K562 (cell line): ENCODE results near the gene TSPAN16. TPM values are rescaled to one million over a fixed set of nuclear protein-coding genes. Genes with fewer than 3 reads are reported as not detected.

Experiments used
- ARID1B ChIP-seq: fragments of 450-650 bp; IDR thresholded peaks from 2 replicates; pipeline ENCODE4 v1.6.1; 2016; ENCODE audit warnings: antibody characterized with exemption, mild to moderate bottlenecking, inconsistent platforms
- BRD4 ChIP-seq: fragments of 200-600 bp; sonication (generic); IDR thresholded peaks from 2 replicates; pipeline ENCODE4 v1.6.1; 2017; ENCODE audit warnings: inconsistent platforms
- CBX5 ChIP-seq: IDR thresholded peaks from 2 replicates; pipeline ENCODE4 v1.6.1; 2014; ENCODE audit warnings: low read depth, borderline replicate concordance
- CBX8 ChIP-seq: fragments of 200-600 bp; sonication (generic); IDR thresholded peaks from 2 replicates; pipeline ENCODE4 v1.6.1; 2012; ENCODE audit warnings: borderline replicate concordance, mixed run types, low read depth, mild to moderate bottlenecking, moderate library complexity, mixed read lengths, low read length, control low read depth, inconsistent platforms; ENCODE audit not compliant: poor library complexity, severe bottlenecking; ENCODE audit errors: extremely low read depth
- CSDE1 ChIP-seq, 2 experiments: fragments of 450-650 bp; IDR thresholded peaks; 2 replicates each; pipeline ENCODE4 v1.6.1; 2016; ENCODE audit warnings: mild to moderate bottlenecking in 1 of 2
- DDX20 ChIP-seq: fragments of 450-650 bp; IDR thresholded peaks from 2 replicates; pipeline ENCODE4 v1.6.1; 2016; ENCODE audit warnings: missing genetic modification characterization, low read depth, mild to moderate bottlenecking, missing compliant biosample characterization, moderate library complexity
- ESRRA ChIP-seq: fragments of 450-650 bp; IDR thresholded peaks from 2 replicates; pipeline ENCODE4 v1.6.1; 2014; ENCODE audit warnings: low read depth, mild to moderate bottlenecking, moderate library complexity, borderline replicate concordance
- ESRRB ChIP-seq: fragments of 250-450 bp; sonication (Bioruptor Pico); IDR thresholded peaks from 2 replicates; pipeline ENCODE4 v1.5.0; 2020; ENCODE audit warnings: mild to moderate bottlenecking, moderate library complexity, borderline replicate concordance
- GTF2E2 ChIP-seq: fragments of 200-800 bp; sonication (Bioruptor generic); IDR thresholded peaks from 2 replicates; pipeline ENCODE4 v1.6.1; 2016; ENCODE audit warnings: missing genetic modification characterization, missing compliant biosample characterization
- HMG20A ChIP-seq: fragments of 450-650 bp; formaldehyde crosslinking; conservative IDR thresholded peaks from 2 replicates; pipeline ENCODE4 v1.4.0; 2020; ENCODE audit warnings: mild to moderate bottlenecking, mixed read lengths
- MED1 ChIP-seq: sonication (generic); formaldehyde crosslinking; IDR thresholded peaks from 2 replicates; pipeline ENCODE4 v1.8.1; 2023; ENCODE audit warnings: missing genetic modification reagents, borderline replicate concordance
- MTF1 ChIP-seq: fragments of 250-450 bp; sonication (Bioruptor Pico); IDR thresholded peaks from 2 replicates; pipeline ENCODE4 v1.9.0; 2021; ENCODE audit warnings: moderate library complexity, mild to moderate bottlenecking, inconsistent platforms, borderline replicate concordance
- PHB ChIP-seq: fragments of 250-450 bp; sonication (Bioruptor Pico); IDR thresholded peaks from 2 replicates; pipeline ENCODE4 v1.5.0; 2021
- PTRF ChIP-seq: fragments of 450-650 bp; IDR thresholded peaks from 2 replicates; pipeline ENCODE4 v1.6.1; 2016; ENCODE audit warnings: mild to moderate bottlenecking, missing genetic modification characterization, missing compliant biosample characterization
- SAFB ChIP-seq: fragments of 200-400 bp; formaldehyde crosslinking; IDR thresholded peaks from 2 replicates; pipeline ENCODE4 v1.6.1; 2017; ENCODE audit warnings: low read depth, low read length, borderline replicate concordance
- TCF7L2 ChIP-seq: fragments of 150-350 bp; IDR thresholded peaks from 2 replicates; pipeline ENCODE4 v1.6.1; 2016; ENCODE audit warnings: low read depth, mild to moderate bottlenecking, low read length, moderate library complexity
- TRIM28 ChIP-seq: fragments of 450-650 bp; IDR thresholded peaks from 2 replicates; pipeline ENCODE4 v1.6.1; 2017
- ZNF121 ChIP-seq: sonication (generic); formaldehyde crosslinking; conservative IDR thresholded peaks from 2 replicates; pipeline ENCODE4 v1.8.0; 2022; ENCODE audit warnings: missing genetic modification reagents
- polyA plus RNA-seq, 8 experiments: library from polyadenylated mRNA; depleted of rRNA in 4 of 8; stranded (reverse) in 5 of 8; unstranded in 3 of 8; fragments of >200 nt; fragmentation: Nextera tagmentation in 2 of 8; fragmentation: Illumina TruSeq in 1 of 8; extraction: Ambion mirVana in 2 of 8; extraction: Trizol in 1 of 8; gene quantifications; 2 replicates each; pipeline versions ENCODE4 v1.2.1 to v1.2.3, GENCODE V29; 2011 to 2014; ENCODE audit warnings: inconsistent platforms in 1 of 8, missing spikeins in 1 of 8
- total RNA-seq, 7 experiments: library from RNA; depleted of rRNA in 6 of 7; stranded (reverse); fragments of >200 nt in 6 of 7; fragmentation: Illumina TruSeq in 2 of 7; extraction: Trizol in 2 of 7; gene quantifications; 2 replicates each; pipeline versions ENCODE4 v1.2.1 to v1.2.3, GENCODE V29; 2011 to 2021; ENCODE audit warnings: low replicate concordance in 1 of 7
- TF ChIP-seq, protein P1 (sequence below): fragments of 250-450 bp; sonication (Bioruptor Pico); IDR thresholded peaks from 2 replicates; pipeline ENCODE4 v1.8.0; 2022; ENCODE audit warnings: moderate library complexity, mild to moderate bottlenecking, inconsistent platforms
- TF ChIP-seq, protein P2 (sequence below): fragments of 150-350 bp; conservative IDR thresholded peaks from 2 replicates; pipeline ENCODE4 v1.6.1; 2014; ENCODE audit warnings: low read length
- TF ChIP-seq, protein P3 (sequence below): sonication (generic); formaldehyde crosslinking; IDR thresholded peaks from 2 replicates; pipeline ENCODE4 v1.9.0; 2022; ENCODE audit warnings: mild to moderate bottlenecking, missing genetic modification reagents
- TF ChIP-seq, protein P4 (sequence below): fragments of 250-450 bp; sonication (Bioruptor Pico); IDR thresholded peaks from 2 replicates; pipeline ENCODE4 v1.5.1; 2021; ENCODE audit warnings: mild to moderate bottlenecking
- TF ChIP-seq, protein P5 (sequence below): fragments of 250-450 bp; sonication (Bioruptor Pico); IDR thresholded peaks from 2 replicates; pipeline ENCODE4 v1.4.0; 2020; ENCODE audit warnings: borderline replicate concordance

Gene TSPAN16
- total and polyA plus RNA-seq, 9 of the 15 experiments (the other 6 are each of a cell fraction or from before 2014, with no cell fraction given) = not detected

DNA sequence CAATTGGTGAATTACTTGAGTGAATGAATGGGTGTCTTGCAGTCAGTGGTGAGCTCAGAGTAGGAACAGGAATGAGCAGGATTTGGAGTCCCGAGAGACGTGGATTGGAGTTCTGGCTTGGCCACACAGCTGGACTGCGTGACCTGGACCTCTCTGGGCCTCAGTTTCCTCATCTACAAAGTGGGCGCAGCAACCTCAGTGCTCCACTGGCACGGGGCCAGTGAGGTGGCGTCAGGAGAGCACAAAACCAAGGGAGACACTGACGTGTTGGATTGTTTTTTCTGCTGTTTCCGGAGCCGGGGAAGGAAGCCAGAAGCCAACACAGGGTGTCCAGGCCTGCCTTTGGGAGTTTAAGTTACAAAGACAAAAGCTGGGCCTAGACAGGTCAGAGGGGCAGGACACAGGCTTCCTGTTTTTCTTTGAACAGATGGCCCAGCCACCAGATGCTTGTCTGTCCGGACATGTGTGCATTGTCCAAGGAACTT, 27.1 kb upstream of the TSPAN16 start (continued):
- TF ChIP-seq, protein P1, sequence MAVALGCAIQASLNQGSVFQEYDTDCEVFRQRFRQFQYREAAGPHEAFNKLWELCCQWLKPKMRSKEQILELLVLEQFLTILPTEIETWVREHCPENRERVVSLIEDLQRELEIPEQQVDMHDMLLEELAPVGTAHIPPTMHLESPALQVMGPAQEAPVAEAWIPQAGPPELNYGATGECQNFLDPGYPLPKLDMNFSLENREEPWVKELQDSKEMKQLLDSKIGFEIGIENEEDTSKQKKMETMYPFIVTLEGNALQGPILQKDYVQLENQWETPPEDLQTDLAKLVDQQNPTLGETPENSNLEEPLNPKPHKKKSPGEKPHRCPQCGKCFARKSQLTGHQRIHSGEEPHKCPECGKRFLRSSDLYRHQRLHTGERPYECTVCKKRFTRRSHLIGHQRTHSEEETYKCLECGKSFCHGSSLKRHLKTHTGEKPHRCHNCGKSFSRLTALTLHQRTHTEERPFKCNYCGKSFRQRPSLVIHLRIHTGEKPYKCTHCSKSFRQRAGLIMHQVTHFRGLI (CRISPR knock-in tag) = no peak
- TF ChIP-seq ZNF121 (CRISPR knock-in tag) (peak; percentile 63), ARID1B (peak; percentile 76), CSDE1 (IDR thresholded peaks at IDR 0.05) (no peak), TRIM28 (no peak), PTRF (tag) (no peak), SAFB (no peak), CBX5 (no peak), DDX20 (tag) (no peak), MED1 (no peak), ESRRA (peak; percentile 34; the same call in 1 of the 2 replicates), CBX8 (no peak), TCF7L2 (no peak), PHB (CRISPR knock-in tag) (no peak), MTF1 (CRISPR knock-in tag) (no peak), GTF2E2 (tag) (no peak), BRD4 (no peak), ESRRB (CRISPR knock-in tag) (no peak), HMG20A (no peak)
- TF ChIP-seq, protein P2, sequence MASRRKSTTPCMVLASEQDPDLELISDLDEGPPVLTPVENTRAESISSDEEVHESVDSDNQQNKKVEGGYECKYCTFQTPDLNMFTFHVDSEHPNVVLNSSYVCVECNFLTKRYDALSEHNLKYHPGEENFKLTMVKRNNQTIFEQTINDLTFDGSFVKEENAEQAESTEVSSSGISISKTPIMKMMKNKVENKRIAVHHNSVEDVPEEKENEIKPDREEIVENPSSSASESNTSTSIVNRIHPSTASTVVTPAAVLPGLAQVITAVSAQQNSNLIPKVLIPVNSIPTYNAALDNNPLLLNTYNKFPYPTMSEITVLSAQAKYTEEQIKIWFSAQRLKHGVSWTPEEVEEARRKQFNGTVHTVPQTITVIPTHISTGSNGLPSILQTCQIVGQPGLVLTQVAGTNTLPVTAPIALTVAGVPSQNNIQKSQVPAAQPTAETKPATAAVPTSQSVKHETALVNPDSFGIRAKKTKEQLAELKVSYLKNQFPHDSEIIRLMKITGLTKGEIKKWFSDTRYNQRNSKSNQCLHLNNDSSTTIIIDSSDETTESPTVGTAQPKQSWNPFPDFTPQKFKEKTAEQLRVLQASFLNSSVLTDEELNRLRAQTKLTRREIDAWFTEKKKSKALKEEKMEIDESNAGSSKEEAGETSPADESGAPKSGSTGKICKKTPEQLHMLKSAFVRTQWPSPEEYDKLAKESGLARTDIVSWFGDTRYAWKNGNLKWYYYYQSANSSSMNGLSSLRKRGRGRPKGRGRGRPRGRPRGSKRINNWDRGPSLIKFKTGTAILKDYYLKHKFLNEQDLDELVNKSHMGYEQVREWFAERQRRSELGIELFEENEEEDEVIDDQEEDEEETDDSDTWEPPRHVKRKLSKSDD = no peak
- TF ChIP-seq, protein P3, sequence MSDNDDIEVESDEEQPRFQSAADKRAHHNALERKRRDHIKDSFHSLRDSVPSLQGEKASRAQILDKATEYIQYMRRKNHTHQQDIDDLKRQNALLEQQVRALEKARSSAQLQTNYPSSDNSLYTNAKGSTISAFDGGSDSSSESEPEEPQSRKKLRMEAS (CRISPR knock-in tag) = peak; percentile 61; the same call in 1 of the 2 replicates
- TF ChIP-seq, protein P4, sequence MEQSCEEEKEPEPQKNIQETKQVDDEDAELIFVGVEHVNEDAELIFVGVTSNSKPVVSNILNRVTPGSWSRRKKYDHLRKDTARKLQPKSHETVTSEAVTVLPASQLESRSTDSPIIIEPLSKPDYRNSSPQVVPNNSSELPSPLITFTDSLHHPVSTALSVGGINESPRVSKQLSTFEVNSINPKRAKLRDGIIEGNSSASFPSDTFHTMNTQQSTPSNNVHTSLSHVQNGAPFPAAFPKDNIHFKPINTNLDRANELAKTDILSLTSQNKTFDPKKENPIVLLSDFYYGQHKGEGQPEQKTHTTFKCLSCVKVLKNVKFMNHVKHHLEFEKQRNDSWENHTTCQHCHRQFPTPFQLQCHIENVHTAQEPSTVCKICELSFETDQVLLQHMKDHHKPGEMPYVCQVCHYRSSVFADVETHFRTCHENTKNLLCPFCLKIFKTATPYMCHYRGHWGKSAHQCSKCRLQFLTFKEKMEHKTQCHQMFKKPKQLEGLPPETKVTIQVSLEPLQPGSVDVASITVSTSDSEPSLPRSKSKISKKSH (CRISPR knock-in tag) = no peak
- TF ChIP-seq, protein P5, sequence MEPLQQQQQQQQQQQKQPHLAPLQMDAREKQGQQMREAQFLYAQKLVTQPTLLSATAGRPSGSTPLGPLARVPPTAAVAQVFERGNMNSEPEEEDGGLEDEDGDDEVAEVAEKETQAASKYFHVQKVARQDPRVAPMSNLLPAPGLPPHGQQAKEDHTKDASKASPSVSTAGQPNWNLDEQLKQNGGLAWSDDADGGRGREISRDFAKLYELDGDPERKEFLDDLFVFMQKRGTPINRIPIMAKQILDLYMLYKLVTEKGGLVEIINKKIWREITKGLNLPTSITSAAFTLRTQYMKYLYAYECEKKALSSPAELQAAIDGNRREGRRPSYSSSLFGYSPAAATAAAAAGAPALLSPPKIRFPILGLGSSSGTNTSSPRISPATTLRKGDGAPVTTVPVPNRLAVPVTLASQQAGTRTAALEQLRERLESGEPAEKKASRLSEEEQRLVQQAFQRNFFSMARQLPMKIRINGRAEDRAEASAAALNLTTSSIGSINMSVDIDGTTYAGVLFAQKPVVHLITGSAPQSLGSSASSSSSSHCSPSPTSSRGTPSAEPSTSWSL (CRISPR knock-in tag) = no peak
